HepG2 (cell line): ENCODE data around the gene USP12. TPM values are rescaled to one million over a fixed set of nuclear protein-coding genes. Genes with fewer than 3 reads are reported as not detected.

ENCODE experiments used
- AFF4 ChIP-seq: sonication (generic); formaldehyde crosslinking; IDR thresholded peaks from 2 replicates; pipeline ENCODE4 v1.4.0; 2020; ENCODE audit warnings: missing genetic modification reagents
- CREB1 ChIP-seq, 2 experiments: fragments of 450-650 bp in 1 of 2; IDR thresholded peaks; 2 replicates each; pipeline ENCODE4 v1.6.1; 2016 to 2017; ENCODE audit warnings: control low read depth in 1 of 2, mild to moderate bottlenecking in 1 of 2, missing compliant biosample characterization in 1 of 2, missing genetic modification characterization in 1 of 2
- ELF1 ChIP-seq: sonication (generic); formaldehyde crosslinking; IDR thresholded peaks from 2 replicates; pipeline ENCODE4 v1.4.0; 2020; ENCODE audit warnings: missing genetic modification reagents
- ETS1 ChIP-seq: sonication (generic); formaldehyde crosslinking; IDR thresholded peaks from 2 replicates; pipeline ENCODE4 v1.4.0; 2020; ENCODE audit warnings: missing genetic modification reagents
- FOSL2 ChIP-seq: sonication (generic); formaldehyde crosslinking; IDR thresholded peaks from 2 replicates; pipeline ENCODE4 v1.4.0; 2020; ENCODE audit warnings: missing genetic modification reagents
- FOXA3 ChIP-seq: IDR thresholded peaks from 2 replicates; pipeline ENCODE4 v1.6.1; 2016; ENCODE audit warnings: missing genetic modification reagents, missing compliant biosample characterization
- FOXP1 ChIP-seq, 2 experiments: fragments of 450-650 bp in 1 of 2; IDR thresholded peaks; 2 replicates each; pipeline ENCODE4 v1.6.1; 2017 to 2018; ENCODE audit warnings: antibody characterized with exemption in 1 of 2
- HDAC1 ChIP-seq: sonication (generic); formaldehyde crosslinking; IDR thresholded peaks from 2 replicates; pipeline ENCODE4 v1.5.1; 2020; ENCODE audit warnings: mild to moderate bottlenecking, missing genetic modification reagents
- HMGXB4 ChIP-seq, 2 experiments: sonication (generic) in 1 of 2; formaldehyde crosslinking in 1 of 2; IDR thresholded peaks; 2 replicates each; pipeline versions ENCODE4 v1.4.0 to v1.6.1; 2018 to 2020; ENCODE audit warnings: missing genetic modification reagents in 2 of 2, borderline replicate concordance in 1 of 2, low read depth in 1 of 2, mild to moderate bottlenecking in 1 of 2, missing biosample characterization in 1 of 2
- JUN ChIP-seq: sonication (generic); formaldehyde crosslinking; IDR thresholded peaks from 2 replicates; pipeline ENCODE4 v1.4.0; 2020; ENCODE audit warnings: mild to moderate bottlenecking, missing genetic modification reagents
- JUND ChIP-seq: sonication (generic); formaldehyde crosslinking; IDR thresholded peaks from 2 replicates; pipeline ENCODE4 v1.8.0; 2022; ENCODE audit warnings: mild to moderate bottlenecking, missing genetic modification reagents
- NR2F1 ChIP-seq, 2 experiments: fragments of 450-650 bp in 1 of 2; formaldehyde crosslinking in 1 of 2; IDR thresholded peaks; 2 replicates each; pipeline versions ENCODE4 v1.5.0 to v1.6.1; 2016 to 2020; ENCODE audit warnings: mild to moderate bottlenecking in 1 of 2, missing compliant biosample characterization in 1 of 2, missing genetic modification reagents in 1 of 2, moderate library complexity in 1 of 2
- NR2F6 ChIP-seq, 2 experiments: IDR thresholded peaks; 2 replicates each; pipeline ENCODE4 v1.6.1; 2016; ENCODE audit warnings: antibody characterized with exemption in 1 of 2, mild to moderate bottlenecking in 1 of 2
- PAX8 ChIP-seq: sonication (generic); formaldehyde crosslinking; IDR thresholded peaks from 2 replicates; pipeline ENCODE4 v1.8.0; 2022; ENCODE audit warnings: mild to moderate bottlenecking, missing genetic modification reagents, borderline replicate concordance
- POLR2G ChIP-seq: fragments of 200-400 bp; formaldehyde crosslinking; IDR thresholded peaks from 2 replicates; pipeline ENCODE4 v1.6.1; 2018; ENCODE audit warnings: mild to moderate bottlenecking, low read depth, low read length, moderate library complexity
- SMAD1 ChIP-seq: sonication (generic); formaldehyde crosslinking; IDR thresholded peaks from 2 replicates; pipeline ENCODE4 v1.4.0; 2020; ENCODE audit warnings: missing genetic modification reagents, low read depth, mild to moderate bottlenecking, borderline replicate concordance
- ZBTB20 ChIP-seq: sonication (generic); formaldehyde crosslinking; IDR thresholded peaks from 2 replicates; pipeline ENCODE4 v1.8.1; 2023; ENCODE audit warnings: missing genetic modification reagents, low read depth, mild to moderate bottlenecking, borderline replicate concordance
- ZBTB21 ChIP-seq: sonication (generic); formaldehyde crosslinking; IDR thresholded peaks from 2 replicates; pipeline ENCODE4 v1.4.0; 2020; ENCODE audit warnings: missing genetic modification reagents
- ZNF263 ChIP-seq: sonication (generic); formaldehyde crosslinking; IDR thresholded peaks from 2 replicates; pipeline ENCODE4 v1.4.0; 2020; ENCODE audit warnings: missing genetic modification reagents
- ZNF326 ChIP-seq: sonication (generic); formaldehyde crosslinking; IDR thresholded peaks from 2 replicates; pipeline ENCODE4 v1.4.0; 2020; ENCODE audit warnings: missing genetic modification reagents, borderline replicate concordance
- ZNF441 ChIP-seq: sonication (generic); formaldehyde crosslinking; IDR thresholded peaks from 2 replicates; pipeline ENCODE4 v1.7.0; 2021; ENCODE audit warnings: missing genetic modification reagents, borderline replicate concordance
- ZNF614 ChIP-seq: IDR thresholded peaks from 2 replicates; pipeline ENCODE4 v1.6.1; 2018; ENCODE audit warnings: missing biosample characterization, missing genetic modification reagents, inconsistent platforms, borderline replicate concordance
- ZNF644 ChIP-seq: IDR thresholded peaks from 2 replicates; pipeline ENCODE4 v1.6.1; 2016; ENCODE audit warnings: low read depth
- polyA plus RNA-seq, 8 experiments: library from polyadenylated mRNA; depleted of rRNA in 3 of 8; stranded (reverse) in 7 of 8; unstranded in 1 of 8; fragments of >200 nt; fragmentation: Illumina TruSeq in 4 of 8; extraction: Trizol in 4 of 8; gene quantifications; 2 replicates each; pipeline versions ENCODE4 v1.2.1 to v1.2.3, GENCODE V29; 2011 to 2016; ENCODE audit warnings: low read depth in 4 of 8, missing spikeins in 1 of 8, mixed read lengths in 1 of 8; ENCODE audit not compliant: insufficient read depth in 1 of 8
- total RNA-seq, 5 experiments: library from RNA; depleted of rRNA; stranded (reverse); fragments of >200 nt; fragmentation: Illumina TruSeq; extraction: Trizol; gene quantifications; 2 replicates each; pipeline ENCODE4 v1.2.3, GENCODE V29; 2016; ENCODE audit warnings: low read depth in 1 of 5

Gene USP12
- total and polyA plus RNA-seq, 2 of the 13 experiments (the other 11 are each of a cell fraction or from before 2014, with no cell fraction given): 9.8 to 19.5 TPM

GRCh38 chr13:27182844-27183497 lies 11.4 kb upstream of the USP12 start (continued):
- TF ChIP-seq ETS1 (CRISPR knock-in tag): no peak
- no peak for TF ChIP-seq POLR2G
- TF ChIP-seq AFF4 (CRISPR knock-in tag): no peak
- TF ChIP-seq SMAD1 (CRISPR knock-in tag): no peak
- TF ChIP-seq ZNF614: no peak
- TF ChIP-seq ZBTB20: no peak
- no peak for TF ChIP-seq ZNF326 (CRISPR knock-in tag)
- no peak for TF ChIP-seq ZNF441
- peak; percentile 33; the same call in 1 of the 2 replicates for TF ChIP-seq JUND
- TF ChIP-seq CREB1 (IDR thresholded peaks at IDR 0.05): peak; percentile 54; the same call in 1 of the 2 replicates
- no peak for TF ChIP-seq CREB1 (CRISPR knock-in tag; IDR thresholded peaks at IDR 0.05)
- 0 out of 2 replicates have a peak, but pooled peaks have one; percentile 28 for TF ChIP-seq HDAC1 (CRISPR knock-in tag)
- peak; percentile 56; the same call in 1 of the 2 replicates for TF ChIP-seq ZNF644 (CRISPR knock-in tag)
- 0 out of 4 replicates have a peak, but pooled peaks of 1 of the 2 experiments have one; percentile 22 for TF ChIP-seq HMGXB4 (CRISPR knock-in tag; IDR thresholded peaks at IDR 0.05; ENCODE audit: borderline replicate concordance in 1 of 2, low read depth in 1 of 2)
- peak; percentile 70; the same call in 1 of the 2 replicates for TF ChIP-seq ZBTB21 (CRISPR knock-in tag)
- 0 out of 2 replicates have a peak, but pooled peaks have one; percentile 27 for TF ChIP-seq JUN (CRISPR knock-in tag)
- no peak for TF ChIP-seq PAX8
- 0 out of 2 replicates have a peak, but pooled peaks have one; percentile 20 for TF ChIP-seq ELF1 (CRISPR knock-in tag)
- no peak for TF ChIP-seq ZNF263
- TF ChIP-seq NR2F6 (IDR thresholded peaks at IDR 0.05): no peak
- peak; percentile 22; the same call in 1 of the 2 replicates for TF ChIP-seq NR2F6 (CRISPR knock-in tag; IDR thresholded peaks at IDR 0.05)
- TF ChIP-seq FOXP1 (IDR thresholded peaks at IDR 0.05): no peak
- 0 out of 2 replicates have a peak, but pooled peaks have one; percentile 10 for TF ChIP-seq FOXP1 (CRISPR knock-in tag; IDR thresholded peaks at IDR 0.05)
- peak in 1 of 2 experiments; percentile 23; a peak in 1 of 4 replicates for TF ChIP-seq NR2F1 (CRISPR knock-in tag; IDR thresholded peaks at IDR 0.05)
- TF ChIP-seq FOXA3: peak; percentile 38; the same call in 1 of the 2 replicates
- TF ChIP-seq FOSL2 (CRISPR knock-in tag): peak; percentile 93
